NK-92 (cell line): ENCODE data around the gene F3.

Experiments
- DNase-seq: peaks from one replicate; lab custom pipeline; 2025; ENCODE audit not compliant: unreplicated experiment; lab: John Stamatoyannopoulos, UW

Gene F3

DNA sequence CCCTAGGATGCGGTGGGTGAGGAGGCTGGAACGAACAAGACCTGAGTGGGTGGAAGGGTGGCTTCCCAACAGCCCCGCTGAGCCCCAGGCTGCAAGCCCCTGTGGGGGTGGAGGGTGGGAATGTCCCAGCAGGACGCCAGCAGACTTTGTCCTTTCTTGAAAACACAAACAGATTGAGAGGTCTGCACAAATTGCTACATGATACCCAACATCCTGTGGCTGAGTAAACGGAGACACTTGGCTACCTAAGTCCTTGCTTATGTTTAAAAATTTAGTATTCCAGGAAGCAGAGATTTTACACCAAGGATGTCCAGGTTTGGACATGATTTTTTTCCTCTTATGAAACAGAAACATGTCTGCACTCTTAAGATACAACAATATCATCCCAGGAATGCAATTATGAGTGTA, 11.8 kb upstream of the F3 start:
- no peak for DNase-seq

DNA sequence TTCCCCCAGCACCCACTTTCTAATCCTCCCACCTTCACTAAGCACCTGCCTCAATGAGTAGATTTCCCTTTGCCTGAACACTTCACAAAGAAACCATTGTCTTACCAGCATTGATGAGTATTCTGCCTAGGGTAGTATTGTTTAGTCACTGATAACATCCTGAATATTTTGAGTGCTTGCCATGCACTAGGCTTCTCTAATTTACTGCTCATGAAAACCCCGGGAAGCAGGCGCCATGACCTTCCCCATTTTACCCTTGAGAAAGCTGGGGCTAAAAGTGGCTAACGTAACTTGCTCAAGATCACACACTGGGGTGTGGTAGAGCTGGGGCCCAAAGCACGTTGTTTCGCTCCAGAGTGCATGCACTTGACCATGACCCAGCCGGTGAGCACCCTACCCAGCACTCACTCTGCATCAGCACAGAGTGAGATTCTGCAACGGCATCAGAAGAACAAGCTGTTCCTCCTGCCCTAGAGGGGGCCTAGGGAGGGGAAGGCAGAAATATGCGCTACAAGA, 10.6 kb upstream of the F3 start:
- no peak for DNase-seq

DNA sequence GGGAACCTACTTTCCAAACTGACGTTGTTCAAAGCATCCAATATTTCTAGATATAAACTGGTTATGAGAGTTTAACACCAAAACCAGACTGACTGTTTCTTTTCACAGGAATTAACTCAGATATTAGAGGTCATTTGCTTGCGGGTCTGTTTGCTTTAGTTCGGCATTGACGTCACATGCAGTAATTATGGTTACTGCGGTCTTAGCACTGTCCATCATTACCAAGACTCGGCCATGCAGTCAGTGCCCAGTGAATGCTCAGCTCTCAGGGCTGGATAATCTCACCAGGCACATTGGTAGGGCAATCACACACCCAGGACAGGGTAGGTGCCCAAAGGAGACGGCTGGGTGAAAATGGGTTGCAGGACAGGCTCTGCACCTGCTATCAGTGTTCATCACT, 9.9 kb upstream of the F3 start:
- DNase-seq: no peak

DNA sequence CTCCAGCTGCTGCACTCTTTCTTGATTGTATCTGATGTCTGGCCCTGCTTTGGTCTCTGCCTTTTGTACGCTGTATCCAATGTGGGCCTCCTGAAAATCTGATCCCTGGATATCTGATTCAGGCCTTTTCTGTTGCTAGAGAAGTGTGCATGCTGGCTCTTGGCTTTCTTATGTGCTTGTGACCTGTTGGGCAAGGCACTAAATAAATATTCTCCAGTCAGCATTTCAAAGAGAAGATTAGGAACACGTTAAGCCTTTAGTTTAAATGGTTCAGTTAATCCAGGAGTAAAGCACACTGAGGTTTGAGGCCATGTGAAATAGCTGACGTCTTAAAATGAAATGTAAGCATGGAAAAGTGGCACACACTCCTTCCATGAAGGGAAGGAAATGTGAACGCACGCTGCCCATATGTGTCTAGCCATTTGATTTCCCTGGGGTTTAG, 9.3 kb upstream of the F3 start:
- DNase-seq: no peak

DNA sequence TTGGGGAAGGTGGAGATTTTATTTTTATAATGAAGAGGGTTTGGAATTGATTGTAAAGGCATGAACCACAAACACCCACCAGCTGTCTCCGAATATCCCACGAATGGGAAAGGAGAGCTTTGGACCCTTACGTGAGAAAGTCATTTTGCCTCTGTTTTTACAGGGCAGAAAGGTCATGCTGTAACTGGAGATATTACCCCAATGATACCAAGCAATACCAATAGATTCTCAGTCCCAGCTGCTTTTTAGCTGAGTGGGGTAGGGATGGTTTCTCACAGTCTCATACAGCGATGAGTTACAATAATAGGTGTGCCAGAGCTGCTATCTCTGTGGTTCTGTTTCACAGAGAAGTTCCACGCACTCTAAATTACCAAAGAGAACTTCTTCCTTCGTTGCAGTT, 8.8 kb upstream of the F3 start:
- no peak for DNase-seq

DNA sequence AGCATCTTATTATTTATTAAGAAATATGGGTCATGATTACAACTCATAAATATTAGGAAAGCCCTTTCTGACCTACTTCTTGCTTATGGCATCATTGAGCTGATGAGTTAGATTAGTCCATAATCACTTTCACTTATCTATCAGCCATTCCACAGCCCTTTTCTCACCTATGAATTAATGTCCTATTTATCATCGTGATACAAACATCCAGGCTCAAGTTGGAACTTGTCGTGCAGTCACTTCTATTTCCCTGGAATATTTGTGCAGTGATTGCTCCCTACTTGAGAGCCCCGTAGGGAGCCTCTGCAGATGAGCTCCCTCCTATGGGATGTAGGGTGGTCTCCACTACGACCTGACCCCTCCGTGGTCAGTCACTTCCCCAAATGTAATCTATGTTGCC, 8.1 kb upstream of the F3 start:
- no peak for DNase-seq

DNA sequence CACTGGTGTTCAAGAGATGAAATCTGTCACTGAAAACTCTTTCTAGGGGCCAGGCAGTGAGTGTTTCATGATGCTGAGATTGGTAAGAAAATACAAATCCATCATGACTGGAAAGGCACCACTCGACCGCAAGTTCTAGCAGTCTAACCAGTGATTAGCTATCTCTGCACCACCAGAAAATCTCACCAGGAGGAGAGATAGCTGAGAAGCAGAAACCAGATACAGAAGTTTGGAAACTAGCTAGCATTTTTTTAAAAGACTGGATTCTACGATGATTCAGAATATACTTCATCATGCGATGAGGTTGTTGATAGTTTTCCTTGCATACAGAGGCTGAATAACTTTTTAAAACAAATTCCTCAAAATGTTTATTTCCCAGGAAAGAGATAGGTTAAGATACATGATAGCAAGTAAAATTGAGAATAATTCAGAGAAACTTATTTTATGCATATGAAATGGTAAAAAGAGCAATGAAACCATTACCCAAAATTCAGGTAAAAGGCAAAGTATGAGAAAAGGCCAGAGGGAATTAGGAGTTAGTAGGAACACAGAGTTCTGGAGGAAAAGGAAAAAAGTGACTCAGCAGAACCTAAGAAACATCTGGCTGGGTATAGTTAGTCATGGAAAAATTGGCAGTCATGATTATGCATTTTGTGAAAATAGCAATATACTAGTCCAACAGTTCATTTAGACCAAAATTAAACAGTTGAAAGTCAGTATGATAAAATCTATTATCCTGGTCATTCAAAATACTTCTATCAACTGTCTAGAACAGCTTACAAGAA, 3.3 kb upstream of the F3 start:
- no peak for DNase-seq

DNA sequence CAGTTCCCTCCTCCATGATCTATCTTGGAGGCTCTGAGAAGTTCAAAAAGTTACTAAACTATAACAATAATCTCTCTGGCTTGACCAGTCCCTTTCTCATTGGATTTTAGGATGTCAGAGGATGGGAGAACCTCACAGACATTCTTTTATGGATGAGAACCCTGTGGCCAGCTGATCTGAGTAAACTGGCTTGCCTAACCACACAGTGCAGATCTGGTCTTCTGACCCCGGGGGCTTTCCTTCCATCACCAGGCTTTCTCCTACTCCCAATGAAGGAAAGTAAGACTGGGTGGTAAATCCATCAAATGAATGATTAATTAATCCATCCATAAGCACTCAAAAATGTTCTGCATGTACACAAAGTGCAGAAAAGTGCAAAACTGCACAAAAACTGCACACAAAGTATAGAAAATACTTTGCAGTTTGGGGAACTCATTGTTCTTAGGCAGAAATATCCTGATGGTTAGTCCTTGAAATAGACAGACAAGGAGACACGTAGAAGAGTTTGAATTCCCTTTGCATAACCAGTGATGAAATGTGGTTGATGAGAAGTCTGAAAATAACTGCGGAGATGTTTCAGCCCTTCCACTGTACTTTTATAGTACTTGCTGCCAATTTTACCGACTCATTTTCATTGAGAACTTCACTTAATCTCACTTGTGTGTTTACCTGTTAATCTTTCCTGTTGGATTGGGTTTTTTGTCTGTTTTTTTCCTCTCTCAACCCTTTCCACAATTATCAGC, 2.5 kb upstream of the F3 start:
- no peak for DNase-seq

DNA sequence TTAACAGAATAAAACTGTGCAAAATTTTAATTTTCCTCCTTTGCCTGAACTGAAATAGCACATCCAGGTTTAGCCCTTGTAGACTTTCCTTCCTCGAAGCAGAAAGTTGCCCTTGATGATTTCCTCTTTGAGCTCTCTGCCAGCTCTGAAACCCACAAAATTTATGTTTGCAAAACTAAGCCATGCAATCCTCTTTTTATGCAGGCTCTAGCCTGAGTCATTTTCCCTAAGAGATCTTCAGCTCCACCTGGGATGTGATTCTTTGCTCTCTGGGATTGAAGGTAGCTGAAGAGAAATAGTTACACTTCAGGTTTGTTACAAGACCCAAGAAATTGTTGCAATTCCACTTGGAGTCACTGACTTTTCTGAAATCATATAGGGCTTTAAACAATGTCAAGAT, 1.4 kb upstream of the F3 start:
- DNase-seq: no peak

DNA sequence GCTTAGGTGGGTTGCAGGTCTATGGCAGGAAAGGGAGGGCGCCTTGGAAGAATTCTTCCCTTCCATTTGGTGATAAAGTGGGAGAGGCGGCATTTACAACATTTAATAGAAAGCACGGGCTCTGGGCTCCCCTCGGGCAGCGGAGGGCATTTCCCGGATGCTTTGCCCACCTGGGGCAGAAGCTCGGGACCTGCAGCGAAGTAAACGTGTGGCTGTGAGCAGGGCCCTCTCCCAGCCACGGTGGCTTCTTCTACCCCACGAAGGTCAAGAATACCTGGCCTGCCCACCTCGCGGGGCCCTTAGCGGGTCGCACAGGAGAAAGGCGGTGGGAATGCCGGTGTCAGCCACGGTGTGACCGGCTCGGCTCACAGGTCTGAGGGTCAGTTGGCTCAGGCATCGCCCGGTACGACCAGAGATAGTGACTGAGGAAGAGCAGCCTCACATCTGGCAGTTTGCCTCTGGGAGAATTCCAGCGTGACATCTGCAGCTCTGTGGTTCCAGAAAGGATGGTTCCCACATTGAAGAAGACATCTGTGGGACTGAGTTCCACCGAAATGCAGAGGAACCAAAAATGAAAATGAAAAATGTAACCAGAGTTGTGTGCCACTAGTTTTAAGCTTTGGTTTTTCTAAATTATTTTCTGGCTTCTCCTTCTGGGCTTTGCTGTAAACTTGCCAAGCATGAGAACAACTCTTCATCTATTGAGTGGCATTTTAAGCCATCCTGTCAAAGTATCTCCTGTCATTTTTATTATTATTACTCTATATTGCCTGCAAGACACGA, 720 bp upstream of the F3 start:
- no peak for DNase-seq

DNA sequence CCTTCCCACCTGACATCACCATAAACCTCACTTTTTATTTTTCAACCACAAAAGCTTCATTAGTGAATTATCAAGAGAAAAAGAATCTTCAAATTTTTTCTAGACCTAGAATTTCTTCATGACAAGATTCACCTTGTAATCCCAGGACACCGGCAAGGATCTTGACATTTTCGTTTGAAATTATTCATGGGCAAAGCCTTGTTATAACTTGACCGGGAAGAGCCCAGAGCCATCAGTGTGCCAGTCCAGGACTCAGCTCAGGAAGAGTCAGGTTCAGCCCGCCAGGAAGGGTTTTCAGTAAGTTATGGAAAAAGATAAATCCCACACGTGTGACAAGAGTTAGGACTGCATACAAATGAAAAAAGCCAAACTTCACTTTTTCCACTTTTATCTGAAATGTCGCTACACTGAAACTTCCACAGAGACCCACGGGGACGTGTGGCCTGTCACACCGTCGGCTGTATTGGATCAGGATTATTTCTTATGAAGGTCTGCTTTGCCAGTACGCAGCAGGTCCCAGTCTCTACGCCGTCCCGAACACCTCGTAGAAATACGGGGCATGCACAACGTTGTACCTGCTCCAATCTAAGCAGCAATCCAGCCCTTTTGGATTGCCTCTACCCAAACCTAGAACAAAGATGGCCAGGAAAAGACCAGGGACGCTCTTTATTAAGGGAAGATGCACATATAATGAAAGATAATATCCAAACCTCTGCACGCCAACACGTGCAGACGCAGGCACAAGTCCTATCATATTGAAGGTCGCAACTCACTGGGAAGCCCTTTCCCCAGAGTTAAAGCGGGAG, 916 bp downstream of the F3 start:
- no peak for DNase-seq

DNA sequence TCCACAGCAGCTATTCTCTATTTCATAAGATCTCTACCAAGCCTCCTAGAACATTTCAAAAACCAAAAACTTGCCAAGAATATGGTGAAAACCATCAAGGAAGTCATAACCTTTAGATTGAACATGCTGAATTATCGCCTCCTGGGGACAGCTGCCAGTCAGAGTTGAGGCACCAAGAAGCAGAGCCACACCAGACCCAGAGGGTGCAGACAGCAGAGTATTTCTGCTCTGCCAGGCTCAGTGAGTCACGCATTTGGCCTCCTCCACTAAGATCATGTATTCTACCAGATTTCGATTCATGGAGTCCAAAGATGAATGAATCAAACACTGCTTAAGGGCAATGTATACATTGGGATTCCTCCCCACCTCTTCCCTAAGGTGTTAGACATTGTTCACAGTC, 2.1 kb downstream of the F3 start:
- DNase-seq: no peak

DNA sequence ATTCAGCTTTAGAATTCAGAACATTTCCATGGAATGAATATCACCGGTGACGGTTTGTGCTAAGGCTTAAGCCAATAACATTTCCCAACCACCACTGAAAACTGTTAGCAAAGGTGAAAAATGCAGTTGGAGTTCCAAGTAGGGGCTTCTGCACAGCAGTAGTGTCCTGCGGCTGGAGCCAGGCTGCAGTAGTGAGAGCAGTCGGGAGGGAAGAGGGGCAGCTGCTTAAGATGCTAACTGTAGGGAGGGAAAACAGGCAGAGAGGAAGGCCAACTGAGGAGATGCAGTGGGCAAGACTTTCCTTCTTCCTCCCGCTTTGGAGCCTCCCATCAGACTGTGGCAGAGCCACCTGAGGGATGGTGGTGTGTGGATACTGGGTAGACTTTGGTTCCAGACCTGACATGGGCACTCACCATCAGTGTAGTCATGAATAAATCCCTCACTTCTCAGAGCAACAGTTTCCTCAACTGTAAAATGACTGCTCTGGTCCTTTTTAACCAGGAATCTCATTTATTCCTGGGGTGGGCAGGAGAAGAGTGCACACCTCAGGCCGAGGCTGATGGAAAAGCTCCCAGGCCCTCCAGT, 3.2 kb downstream of the F3 start:
- DNase-seq: no peak

DNA sequence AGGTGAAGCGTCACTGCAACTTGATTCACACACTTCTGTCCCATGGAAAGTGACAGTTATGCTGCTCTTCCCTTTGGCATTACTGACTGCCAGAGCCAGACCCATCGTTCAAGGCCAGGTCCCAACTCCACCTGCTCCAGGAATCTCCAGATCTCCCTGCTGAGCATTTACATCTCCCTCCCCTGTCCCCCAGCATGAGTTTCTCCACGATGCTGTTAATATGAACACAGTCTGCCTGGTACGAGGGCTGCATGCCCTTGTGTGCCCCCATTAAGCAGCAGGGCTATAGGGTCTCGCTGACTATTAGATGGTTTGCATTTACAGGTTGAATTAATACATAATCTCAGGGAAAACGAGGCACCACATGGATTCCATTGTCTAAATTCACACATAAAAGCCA, 4.3 kb downstream of the F3 start:
- no peak for DNase-seq

DNA sequence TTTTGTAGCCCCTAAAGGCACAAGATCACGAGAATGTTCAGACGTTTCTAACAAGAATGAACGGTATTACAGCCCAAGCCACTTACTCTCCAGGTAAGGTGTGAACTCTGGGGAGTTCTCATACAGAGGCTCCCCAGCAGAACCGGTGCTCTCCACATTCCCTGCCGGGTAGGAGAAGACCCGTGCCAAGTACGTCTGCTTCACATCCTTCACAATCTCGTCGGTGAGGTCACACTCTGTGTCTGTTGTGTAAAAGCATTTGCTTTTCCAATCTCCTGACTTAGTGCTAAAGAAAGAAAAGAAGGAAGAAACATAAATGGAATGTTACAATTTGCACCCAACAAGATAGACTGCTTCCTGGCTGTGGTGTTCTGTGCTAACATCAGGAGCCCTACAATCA, 5.7 kb downstream of the F3 start:
- no peak for DNase-seq

DNA sequence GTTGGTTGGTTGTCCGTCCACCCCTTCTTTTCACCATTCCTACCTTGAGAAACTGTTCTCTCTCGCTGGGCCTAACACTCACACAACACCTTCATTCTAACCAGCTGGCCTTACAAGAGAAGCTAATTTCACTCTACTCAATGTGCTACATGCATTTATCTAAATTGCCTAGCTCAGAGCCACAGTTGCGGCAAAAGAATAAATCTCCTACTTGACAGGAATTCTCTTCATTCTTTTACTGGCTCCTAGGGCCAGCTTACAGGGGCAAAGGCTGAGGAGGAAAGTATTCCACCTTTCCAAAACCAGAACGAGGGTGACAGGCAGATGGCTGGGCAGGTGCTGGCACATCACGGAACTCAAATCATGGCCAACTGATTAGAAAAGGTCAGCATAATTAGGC, 6.5 kb downstream of the F3 start:
- no peak for DNase-seq

DNA sequence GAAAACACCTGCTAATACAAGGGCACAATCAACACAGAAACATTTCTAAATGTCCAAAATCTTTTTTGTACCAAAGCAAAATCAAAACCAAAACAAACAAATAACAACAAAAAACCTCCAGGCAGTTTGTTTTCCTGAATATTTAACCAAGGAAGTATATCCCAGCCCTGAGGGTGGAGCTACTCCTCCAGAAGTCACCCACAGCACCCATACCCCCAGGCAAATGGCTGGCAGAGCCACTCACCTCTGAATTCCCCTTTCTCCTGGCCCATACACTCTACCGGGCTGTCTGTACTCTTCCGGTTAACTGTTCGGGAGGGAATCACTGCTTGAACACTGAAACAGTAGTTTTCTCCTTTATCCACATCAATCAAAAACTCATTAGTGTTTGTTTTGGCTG, 9.5 kb downstream of the F3 start:
- DNase-seq: no peak

DNA sequence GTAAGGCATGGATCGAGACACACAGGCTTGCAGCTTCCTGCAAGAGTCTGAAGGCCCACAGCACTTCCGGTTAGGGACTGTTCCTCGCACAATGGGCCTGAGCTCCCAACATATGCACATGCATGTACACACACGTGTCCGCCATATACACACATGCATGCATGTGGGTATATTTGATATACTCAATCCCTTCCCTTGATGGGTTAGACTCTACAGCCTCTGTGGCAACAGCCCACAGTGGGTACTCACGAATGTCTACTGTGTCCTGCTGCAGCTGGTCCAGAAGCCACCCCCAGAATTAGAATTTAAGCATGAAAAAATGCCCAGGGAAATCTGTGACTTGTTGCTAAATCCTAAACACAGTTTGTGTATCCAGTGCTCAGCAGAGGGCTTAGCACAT, 9.9 kb downstream of the F3 start:
- no peak for DNase-seq

DNA sequence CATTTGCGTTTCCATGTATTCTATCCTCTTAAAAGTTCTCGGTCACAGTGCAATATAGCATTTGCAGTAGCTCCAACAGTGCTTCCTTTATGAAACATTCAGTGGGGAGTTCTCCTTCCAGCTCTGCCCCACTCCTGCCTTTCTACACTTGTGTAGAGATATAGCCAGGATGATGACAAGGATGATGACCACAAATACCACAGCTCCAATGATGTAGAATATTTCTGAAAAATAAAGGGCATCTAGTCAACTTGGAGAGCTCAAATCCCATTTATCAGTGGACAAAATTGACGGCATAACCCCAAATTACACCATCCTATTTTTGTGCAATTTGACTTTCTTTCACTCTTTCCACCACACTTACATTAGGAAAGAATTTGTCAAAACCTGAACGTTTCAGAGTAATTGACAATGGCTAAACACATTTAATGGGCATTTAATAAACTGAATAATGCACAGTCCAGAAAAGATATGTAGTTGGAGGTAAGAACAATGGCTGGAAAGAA, 11.1 kb downstream of the F3 start:
- DNase-seq: no peak

DNA sequence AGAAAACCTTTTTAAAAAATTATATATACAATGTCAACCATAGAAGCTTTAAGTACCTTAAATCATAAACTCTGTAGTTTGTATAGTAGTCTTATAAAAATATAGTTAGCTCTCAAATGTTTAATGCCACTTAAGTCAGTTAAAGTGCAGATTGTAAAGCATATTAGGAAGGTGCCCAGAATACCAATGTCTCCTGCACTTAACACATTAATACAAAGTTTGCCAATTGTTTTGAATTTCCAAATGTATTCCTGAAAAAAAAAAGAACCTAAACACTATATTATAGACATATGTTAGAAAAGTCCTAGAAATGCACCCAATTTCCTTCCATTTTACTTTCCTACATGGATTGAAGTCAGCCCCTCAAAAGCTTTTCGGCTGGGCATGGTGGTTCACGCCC, 12.1 kb downstream of the F3 start:
- no peak for DNase-seq
